ENCODE measurements around the gene CRIP1. TPM values are rescaled to one million over a fixed set of nuclear protein-coding genes. Genes with fewer than 3 reads are reported as not detected.

Gene CRIP1
- total RNA-seq, 1 donor = 52.0 TPM

DNA sequence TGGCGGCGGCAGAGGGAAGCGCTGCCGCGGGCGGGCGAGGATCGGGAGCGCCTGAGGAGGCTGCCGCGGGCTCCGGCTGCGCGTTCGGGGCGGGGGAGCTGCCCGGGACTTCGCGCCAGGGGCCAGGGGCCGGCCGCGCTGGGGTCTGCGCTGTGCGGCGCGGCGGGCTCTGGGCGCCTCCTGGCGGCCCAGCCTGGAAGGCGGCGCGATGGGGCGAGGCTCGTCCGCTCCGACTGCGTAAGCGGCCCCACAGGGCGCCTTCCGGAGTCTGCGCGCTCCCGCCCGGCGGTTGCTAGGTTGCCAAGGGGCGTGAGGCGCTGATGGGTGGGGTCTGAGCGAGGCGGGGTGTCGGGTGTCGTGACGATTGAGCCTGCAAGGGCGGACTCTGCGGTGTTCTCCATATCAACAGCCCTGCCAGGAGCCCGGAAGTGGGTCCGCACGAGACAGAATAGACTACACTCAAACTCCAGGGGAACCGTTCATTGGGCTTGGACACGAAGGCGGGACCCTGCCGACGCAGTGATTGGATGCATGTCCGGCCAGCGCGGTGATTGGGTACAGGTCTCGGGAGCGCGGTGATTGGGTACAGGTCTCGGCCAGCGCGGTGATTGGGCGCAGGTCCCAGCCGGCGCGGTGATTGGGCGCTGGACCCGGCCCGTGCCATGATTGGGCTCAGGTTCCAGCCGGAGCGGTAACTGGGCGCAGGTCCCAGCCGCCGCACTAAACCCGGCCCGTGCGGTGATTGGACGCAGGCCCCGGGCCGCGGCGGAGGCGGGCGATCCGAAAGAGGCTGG lies 4.1 kb downstream of the CRIP1 start, which contains the start of gene TEDC1:
Gene TEDC1, plus strand, starts transcription at position 675 of the 794 bp plus-strand sequence. CDS start 130 bp downstream, outside the sequence.
- DNase-seq (ENCODE audit: low read depth in 2 of 3, low spot score in 2 of 3) = peak; percentile 97 to 100 (median 100)

DNA sequence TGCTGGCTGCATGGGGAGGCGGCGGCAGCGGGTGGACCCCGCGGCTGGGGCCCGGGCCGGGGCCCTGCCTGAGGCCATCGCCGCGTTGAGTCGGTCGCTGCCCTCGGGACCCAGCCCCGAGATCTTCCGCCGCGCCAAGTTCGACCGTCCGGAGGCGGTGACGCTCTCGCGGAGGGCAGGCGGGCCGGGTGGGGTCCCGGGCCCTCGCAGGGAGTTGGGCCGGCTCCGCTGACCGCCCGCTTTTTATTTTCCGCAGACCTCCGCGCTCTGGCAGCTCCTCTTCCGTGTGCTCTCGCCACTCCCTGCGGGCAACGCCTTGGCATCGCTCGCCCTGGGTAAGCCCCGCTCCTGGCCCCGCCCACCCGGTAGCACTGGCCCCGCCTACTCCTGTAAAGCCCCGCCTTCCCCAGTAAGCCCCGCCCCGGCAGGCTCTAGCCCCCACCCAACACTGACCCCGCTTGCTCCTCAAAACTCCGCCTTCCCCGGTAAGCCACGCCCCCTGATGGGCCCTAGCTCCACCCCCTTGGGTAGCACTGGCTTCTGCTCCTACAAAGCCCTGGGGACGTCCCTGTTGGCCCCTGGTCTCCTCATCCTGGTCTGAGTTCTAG lies 4.8 kb downstream of the CRIP1 start:
- DNase-seq (ENCODE audit: low read depth in 2 of 3, low spot score in 2 of 3) = peak; percentile 72 to 79 (median 78)

GRCh38 chr14:105492031-105492970 lies 5.6 kb downstream of the CRIP1 start:
- DNase-seq (ENCODE audit: low read depth in 2 of 3, low spot score in 2 of 3) = no peak

DNA sequence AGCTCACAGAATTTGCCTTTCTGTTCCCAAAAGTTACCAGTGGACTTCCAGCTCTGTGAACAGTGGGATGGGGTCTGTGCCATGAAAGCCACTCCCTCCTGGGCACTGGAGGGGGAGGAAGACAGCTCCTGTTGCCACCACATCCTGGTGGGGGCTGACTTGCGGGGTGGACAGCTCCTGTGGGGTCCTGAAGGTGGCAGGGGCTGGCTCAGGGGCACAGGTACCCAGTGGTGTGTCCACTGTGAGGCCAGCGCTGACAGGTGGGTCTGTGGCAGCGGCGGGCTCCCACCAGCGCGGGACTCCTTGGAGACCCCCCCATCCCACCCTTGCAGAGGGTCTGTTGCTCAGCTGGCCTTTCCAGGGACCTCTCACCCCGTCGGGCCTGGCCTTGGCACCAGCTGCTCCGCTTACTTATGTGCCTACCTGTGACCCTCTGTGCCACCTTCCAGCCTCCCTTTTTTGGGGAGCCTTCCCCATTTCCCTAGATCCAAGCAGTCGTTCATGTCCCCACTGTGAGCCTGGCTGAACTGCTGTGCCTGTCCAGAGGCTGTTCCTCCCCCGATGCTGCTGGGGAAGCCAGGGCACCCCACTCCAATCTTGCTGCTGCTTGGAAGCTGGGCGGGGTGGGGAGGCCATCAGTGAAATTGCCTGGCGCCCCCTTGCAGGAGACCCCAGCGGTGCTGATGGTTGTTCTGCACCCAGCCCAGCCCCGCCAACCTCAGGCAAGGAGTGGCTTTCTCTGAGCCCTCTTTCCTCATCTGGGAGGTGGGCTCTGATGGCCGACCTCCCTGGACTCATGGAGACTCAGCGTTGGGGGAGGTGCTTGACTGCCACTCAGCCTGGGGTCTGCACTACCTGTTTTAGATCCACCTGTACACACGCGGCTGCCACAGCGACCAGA lies 6.5 kb downstream of the CRIP1 start:
- DNase-seq (ENCODE audit: low read depth in 2 of 3, low spot score in 2 of 3) = no peak

DNA sequence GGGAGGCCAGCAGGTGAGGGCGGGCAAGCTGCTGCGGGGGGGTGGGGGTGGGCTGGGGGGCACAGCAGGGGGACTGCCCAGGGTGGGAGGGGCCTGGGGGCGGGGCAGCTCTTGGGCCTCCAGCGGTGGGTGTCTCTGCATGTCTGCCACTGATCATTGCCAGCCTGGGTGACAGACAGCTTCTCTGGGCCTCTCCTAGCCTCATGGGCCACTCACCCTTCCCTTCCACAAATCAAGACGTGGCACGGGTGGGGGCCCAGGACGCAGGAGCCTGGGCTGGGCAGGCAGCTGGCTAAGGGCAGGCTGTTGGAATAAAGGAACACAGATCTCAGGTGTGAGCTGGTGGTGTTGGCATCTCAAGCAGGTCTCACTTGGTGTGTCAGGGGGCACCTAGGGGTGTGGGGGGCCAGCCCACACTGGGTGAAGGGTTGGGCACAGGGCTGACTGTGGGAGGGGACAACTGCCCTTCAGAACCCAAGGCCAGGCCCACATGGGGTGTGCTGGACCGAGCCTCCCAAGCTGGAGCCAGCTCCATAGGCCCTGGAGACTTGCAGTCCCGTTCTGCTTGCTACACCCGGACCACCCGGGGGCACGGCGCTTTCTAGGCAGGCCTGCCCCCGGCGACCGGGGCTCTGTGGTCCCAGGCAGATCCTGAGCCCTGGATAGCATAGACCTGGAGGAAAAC lies 7.4 kb downstream of the CRIP1 start:
- DNase-seq (ENCODE audit: low read depth in 2 of 3, low spot score in 2 of 3) = no peak

- no peak for DNase-seq (ENCODE audit: low read depth in 2 of 3, low spot score in 2 of 3)
Observed at GRCh38 chr14:105494606-105494929, 7.9 kb downstream of the CRIP1 start.

DNA sequence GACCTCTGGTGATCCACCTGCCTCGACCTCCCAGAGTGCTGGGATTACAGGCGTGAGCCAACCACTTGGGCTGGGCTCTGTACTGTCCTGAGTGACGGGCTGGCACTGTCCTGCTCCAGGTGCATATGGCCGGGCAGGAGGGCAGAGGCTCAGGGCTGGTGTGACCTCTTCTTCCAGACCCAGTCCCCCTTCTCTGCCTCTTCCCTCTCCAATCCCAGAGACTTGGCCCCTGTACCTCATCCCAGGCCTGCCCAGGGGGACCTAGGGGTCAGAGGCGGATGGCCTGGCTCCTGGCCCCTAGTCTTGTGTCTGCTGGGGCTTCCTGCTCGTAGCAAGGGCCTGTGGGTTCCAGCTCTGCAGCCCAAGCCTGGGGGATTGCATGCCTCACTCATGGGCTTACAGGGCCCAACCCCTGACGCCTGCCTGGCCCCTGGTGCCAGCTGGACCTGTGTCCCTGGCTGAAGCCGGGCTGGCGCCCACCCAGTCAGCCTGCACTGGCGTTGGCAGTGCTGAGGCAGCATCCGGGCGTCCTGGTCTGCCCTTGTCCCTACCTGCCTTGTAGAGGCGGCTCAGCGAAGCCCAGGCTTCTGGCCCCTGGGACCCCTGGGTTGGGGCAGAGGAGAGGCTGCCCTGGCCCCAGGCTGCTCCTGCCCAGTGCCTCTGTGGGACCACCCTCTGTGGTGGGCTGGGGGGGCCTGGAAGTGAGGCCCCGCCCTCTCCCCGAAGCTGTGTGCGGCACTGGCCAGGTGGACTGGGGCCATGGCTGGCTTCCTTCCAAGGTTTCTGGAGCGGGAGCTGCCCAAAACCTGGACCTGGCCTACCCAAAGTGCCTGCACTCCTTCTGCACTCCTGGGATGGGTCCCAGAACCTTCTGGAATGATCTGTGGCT lies 8.7 kb downstream of the CRIP1 start:
- DNase-seq (ENCODE audit: low read depth in 2 of 3, low spot score in 2 of 3) = no peak

DNA sequence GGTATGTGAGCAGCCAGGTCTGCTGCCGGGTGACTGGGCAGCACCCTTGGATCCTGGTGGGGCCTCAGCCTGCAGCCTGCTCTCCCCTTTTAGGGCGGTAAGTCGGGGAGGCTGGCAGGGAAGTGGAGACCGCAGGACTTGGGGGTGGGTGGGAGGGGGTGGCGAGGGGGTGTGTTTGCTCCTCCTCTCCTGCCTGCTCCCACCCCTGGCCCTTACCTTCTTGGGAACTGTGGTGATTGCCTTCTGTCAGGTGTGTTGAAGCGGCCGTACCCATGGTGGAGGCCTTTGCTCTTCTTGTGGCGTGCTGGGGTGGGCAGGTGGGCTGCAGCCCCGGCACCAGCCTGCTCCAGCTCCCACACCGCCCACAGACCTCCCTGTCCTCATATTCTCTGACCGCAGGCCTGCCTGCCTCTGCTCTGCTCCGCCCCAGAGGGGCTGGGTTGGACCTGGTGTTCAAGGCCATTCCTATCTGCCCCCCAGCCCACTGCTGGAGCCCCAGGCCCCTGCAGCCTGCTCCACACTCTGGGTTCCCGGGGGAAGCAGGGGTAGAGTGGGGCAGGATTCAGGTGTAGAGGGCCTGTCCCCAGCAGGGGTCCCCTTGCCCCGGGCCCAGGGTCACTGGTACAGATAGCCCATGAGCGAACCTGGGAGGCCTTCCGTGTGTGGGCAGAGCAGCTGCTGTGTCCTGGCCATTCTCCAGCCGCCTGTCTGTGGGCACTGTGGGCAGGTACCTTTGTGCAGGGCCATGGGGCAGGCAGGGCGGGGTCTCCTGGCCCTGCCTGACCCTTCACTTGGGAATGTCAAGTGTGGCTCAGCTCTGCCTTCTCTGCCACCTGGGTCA lies 9.5 kb downstream of the CRIP1 start:
- DNase-seq (ENCODE audit: low read depth in 2 of 3, low spot score in 2 of 3) = no peak

DNA sequence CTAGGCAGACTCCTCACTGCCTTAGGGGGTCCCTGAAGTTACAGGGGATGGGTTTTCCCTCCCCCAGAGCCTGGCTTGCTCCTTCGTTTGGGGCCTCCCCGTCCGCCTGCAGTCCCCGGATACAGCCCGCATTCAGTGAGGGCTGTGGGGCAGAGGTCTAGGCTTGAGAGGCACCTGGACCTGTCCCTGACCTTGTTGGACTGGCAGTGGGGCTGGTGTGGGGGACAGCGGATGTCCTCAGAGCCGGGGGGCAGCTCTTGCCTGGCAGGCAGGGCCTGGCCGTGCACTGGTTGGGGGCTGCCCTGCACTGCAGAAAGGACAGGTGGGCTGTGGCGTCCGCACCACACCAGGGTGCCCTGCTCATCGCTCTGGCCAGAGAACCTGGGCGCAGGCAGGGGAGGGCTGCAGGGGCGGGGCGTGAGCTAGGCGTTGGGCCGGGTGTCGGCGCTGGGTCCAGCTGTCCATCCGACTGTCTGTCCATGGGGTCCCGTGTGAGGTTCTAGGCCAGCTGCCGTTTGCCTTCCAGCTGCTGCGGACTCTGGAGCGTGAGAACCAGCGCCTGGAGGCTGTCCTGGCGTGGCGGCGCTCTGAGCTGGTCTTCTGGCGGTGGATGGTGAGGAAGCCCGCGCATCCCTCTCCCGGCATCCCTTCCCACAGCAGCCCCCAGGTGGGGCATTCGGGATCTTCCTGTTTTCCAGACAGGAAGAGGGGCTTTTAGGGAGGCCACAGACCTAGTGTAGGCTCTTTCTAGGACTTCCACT lies 10.3 kb downstream of the CRIP1 start:
- no peak for DNase-seq (ENCODE audit: low read depth in 2 of 3, low spot score in 2 of 3)

- DNase-seq (ENCODE audit: low read depth in 2 of 3, low spot score in 2 of 3) = no peak
Observed at GRCh38 chr14:105497671-105498429, 11.2 kb downstream of the CRIP1 start.

GRCh38 chr14:105498430-105499255 lies 12.0 kb downstream of the CRIP1 start:
- DNase-seq (ENCODE audit: low read depth in 2 of 3, low spot score in 2 of 3) = no peak

GRCh38 chr14:105499256-105500035 lies 12.8 kb downstream of the CRIP1 start:
- no peak for DNase-seq (ENCODE audit: low read depth in 2 of 3, low spot score in 2 of 3)

- DNase-seq (ENCODE audit: low read depth in 2 of 3, low spot score in 2 of 3) = no peak
Observed at GRCh38 chr14:105500036-105500725, 13.5 kb downstream of the CRIP1 start.

- no peak for DNase-seq (ENCODE audit: low read depth in 2 of 3, low spot score in 2 of 3)
Observed at GRCh38 chr14:105500726-105501101, 14.0 kb downstream of the CRIP1 start.
